Nucleus accumbens (tissue), 56 donors: ENCODE results near the gene VPS18.

ENCODE experiments used
- DNase-seq, 56 donors: peaks; one replicate each; lab custom pipeline; 2025; lab: John Stamatoyannopoulos, UW

Gene VPS18

DNA sequence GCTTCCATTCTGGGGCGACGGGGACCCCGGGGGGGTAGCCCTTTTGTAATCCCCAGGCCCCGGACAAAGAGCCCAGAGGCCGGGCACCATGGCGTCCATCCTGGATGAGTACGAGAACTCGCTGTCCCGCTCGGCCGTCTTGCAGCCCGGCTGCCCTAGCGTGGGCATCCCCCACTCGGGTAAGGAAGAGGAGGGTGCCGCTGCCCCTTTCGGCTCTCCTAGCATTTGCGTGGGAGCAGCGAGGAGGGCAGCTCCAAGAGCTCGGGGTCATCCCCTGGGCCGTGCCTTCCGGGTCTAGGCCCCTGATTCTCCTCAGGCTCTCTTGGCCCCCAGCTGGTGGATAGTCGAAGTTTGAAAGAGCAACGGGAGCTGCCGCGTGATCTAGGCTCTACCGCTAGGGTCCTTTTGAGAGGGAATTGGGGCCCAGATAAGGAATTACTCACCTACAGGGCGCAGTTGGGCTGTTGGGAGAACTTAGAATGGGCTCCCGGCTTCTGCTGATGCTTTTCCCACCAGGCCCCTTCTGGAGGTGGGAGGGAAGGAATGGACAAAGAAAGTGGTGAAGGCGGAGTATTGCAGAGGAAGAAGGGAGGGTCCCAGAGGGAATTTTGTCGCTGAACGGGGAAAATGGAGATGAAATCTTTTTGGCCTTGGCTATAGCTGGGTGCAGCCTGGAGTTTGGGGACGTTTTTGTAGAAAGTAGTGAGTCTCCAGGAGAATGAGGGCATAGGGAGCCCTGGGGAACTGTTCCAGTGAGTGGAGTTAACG, 615 bp downstream of the VPS18 start:
- DNase-seq: peak in 26 of 56 donors; percentile 9 to 70 (median 50)

DNA sequence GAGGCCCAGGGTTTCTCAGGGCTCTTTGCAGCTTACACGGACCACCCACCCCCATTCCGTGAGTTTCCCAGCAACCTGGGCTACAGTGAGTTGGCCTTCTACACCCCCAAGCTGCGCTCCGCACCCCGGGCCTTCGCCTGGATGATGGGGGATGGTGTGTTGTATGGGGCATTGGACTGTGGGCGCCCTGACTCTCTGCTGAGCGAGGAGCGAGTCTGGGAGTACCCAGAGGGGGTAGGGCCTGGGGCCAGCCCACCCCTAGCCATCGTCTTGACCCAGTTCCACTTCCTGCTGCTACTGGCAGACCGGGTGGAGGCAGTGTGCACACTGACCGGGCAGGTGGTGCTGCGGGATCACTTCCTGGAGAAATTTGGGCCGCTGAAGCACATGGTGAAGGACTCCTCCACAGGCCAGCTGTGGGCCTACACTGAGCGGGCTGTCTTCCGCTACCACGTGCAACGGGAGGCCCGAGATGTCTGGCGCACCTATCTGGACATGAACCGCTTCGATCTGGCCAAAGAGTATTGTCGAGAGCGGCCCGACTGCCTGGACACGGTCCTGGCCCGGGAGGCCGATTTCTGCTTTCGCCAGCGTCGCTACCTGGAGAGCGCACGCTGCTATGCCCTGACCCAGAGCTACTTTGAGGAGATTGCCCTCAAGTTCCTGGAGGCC, 5.4 kb downstream of the VPS18 start:
- DNase-seq: no peak

DNA sequence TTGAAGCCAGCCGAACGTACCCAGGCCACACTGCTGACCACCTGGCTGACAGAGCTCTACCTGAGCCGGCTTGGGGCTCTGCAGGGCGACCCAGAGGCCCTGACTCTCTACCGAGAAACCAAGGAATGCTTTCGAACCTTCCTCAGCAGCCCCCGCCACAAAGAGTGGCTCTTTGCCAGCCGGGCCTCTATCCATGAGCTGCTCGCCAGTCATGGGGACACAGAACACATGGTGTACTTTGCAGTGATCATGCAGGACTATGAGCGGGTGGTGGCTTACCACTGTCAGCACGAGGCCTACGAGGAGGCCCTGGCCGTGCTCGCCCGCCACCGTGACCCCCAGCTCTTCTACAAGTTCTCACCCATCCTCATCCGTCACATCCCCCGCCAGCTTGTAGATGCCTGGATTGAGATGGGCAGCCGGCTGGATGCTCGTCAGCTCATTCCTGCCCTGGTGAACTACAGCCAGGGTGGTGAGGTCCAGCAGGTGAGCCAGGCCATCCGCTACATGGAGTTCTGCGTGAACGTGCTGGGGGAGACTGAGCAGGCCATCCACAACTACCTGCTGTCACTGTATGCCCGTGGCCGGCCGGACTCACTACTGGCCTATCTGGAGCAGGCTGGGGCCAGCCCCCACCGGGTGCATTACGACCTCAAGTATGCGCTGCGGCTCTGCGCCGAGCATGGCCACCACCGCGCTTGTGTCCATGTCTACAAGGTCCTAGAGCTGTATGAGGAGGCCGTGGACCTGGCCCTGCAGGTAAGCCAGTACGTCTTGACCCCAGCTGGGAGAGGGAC, 6.2 kb downstream of the VPS18 start:
- no peak for DNase-seq

DNA sequence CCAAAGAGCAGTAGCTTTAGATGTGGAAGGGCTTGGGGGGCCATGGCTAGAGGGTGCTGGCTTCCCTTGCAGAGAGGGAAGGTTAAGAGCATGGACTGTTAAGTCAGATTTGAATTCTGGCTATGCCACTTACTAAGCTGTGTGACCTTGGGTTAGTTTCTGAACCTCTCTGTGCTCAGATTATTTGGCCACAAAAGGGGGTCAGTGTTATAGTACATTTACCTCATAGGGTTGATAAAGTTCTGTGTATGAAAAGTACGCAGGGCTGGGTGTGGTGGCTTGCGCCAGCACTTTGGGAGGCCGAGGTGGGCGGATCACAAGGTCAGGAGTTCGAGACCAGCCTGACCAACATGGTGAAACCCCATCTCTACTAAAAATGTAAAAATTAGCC, 6.8 kb downstream of the VPS18 start:
- DNase-seq: no peak

DNA sequence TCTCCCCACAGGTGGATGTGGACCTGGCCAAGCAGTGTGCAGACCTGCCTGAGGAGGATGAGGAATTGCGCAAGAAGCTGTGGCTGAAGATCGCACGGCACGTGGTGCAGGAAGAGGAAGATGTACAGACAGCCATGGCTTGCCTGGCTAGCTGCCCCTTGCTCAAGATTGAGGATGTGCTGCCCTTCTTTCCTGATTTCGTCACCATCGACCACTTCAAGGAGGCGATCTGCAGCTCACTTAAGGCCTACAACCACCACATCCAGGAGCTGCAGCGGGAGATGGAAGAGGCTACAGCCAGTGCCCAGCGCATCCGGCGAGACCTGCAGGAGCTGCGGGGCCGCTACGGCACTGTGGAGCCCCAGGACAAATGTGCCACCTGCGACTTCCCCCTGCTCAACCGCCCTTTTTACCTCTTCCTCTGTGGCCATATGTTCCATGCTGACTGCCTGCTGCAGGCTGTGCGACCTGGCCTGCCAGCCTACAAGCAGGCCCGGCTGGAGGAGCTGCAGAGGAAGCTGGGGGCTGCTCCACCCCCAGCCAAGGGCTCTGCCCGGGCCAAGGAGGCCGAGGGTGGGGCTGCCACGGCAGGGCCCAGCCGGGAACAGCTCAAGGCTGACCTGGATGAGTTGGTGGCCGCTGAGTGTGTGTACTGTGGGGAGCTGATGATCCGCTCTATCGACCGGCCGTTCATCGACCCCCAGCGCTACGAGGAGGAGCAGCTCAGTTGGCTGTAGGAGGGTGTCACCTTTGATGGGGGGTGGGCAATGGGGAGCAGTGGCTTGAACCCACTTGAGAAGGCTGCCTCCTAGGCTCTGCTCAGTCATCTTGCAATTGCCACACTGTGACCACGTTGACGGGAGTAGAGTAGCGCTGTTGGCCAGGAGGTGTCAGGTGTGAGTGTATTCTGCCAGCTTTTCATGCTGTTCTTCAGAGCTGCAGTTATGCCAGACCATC, 8.6 kb downstream of the VPS18 start:
- DNase-seq: peak in 20 of 56 donors; percentile 2 to 46 (median 16)

DNA sequence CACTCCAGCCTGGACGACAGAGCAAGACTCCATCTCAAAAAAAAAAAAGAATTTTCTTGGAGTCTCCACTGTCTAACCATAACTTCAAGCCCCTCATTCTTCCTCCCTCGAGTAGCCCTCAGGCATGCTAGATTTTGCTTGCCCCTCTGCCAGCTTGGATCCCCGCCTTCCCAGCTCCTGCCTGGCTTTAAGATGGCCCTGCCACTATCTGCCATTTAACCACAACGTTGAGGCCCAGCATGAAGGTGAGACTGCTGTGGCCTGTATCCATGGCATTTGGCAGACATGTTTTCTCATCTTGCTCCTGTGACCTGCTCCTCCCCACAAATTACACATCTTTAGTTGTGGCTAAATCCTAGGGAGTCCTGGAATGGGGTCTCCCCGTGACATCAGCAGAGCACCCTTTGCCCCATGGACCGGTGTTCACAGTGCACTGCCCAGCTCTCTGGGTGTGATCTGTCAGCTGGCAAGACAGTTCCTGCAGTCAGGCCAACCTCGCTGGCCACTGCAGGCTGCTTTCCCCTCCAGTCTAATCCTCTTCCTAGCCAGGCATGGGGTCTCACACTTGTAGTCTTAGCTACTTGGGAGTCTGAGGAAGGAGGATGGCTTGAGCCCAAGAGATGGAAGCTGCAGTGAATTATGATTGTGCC, 10.4 kb downstream of the VPS18 start:
- no peak for DNase-seq

DNA sequence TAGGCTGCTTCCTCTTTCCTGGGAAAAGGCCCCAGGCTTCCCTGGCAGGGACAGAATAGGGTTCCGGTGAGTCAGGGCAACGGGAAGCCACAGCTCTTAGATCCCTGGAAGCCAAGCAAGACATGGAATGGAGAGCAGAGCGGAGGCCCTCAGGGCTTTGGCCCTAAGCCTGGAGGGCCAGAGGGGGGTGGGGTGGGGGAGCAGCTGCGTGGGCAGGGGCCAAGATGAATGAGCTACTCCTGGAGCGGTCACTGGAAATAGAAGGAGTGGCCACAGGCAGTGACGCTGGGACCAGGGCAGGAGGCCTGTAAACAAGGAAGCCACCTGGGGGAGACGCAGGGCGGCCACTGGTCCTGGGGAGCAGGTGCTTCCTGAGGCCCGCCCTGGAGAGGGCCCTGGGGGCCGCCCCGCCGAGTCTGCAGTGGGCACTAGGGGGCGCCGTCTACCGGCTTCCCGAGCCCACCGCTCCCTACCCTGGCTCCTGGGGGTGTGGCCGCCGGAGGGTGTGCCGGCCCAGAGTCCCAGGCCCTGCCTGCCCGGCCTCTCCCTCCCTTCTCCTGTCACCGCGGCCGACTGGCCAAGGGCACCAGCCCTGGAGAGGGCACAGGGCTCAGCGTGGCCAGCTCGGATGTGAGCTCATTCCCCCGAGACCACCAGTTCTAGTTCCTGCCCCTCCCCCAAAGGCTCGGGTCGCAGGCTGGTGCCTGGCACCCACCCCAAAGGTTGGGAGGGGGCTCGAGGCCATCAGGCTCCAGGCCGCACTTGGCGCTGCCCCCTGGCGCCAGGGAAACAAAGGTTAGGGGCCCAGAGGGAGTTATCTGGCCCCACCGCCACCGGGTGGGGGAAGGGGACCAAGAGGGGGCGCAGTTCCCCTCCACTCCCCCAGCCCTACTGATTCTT, 12.1 kb downstream of the VPS18 start:
- DNase-seq: peak in 48 of 56 donors; percentile 12 to 85 (median 54)

DNA sequence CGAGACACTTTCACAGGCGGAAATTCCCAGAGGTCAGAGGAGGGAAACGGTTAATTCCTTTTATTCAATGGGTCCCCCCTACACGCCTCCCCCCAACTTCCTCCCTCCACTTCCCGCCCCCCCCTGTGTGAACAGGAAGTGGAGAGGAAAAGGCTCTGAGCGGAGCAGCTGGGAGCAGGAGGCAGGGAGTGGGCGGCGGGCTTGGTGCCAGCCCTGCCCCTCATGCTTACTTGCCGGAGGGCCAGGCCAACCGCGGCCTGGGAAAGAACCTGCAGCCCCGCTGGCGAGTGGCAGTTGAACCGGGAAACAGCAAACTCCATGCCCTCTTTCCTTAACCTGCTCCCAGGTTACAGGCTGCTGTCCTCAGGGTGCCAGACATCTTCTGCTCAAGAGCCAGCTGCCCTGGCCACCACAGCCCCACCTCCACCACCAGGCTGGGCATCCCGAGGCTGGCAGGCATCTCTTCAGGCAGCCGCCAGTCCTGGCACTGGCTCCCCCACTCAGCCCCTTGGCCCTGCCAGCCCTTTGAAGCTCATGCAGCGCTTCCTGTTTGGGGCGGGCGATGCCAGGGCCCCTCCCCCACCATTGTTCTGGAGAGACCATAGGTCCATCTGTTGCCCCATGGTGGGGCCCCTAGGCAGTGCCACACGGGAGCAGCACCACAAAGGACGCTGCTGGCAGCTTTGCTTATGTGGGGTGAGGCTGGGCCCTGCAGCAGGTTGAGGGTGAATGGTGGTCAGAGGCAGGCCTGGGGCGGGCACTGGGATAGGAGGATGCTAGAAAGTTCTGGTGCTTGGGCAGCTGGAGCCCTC, 12.9 kb downstream of the VPS18 start:
- DNase-seq: peak in 38 of 56 donors; percentile 13 to 67 (median 35)

DNA sequence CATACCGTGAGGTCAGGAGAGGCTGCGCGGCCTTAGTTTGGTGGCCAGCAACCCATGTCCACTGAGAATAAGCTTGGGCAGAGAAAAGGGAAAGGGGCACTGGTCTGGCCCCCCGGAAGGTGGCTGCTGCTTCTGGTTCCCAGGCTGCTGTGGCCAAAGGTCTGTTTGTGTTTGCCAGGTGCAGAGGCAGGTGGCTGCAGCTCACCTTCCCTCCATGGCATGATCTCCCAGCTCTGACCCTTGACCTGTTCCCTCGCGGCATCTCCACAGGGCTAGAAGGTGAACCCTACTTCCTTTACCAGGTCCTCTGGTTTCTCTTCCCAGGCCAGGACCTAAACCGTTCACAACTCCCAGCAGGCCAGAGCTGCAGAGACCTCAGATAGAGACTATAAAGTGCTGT, 13.8 kb downstream of the VPS18 start:
- no peak for DNase-seq

DNA sequence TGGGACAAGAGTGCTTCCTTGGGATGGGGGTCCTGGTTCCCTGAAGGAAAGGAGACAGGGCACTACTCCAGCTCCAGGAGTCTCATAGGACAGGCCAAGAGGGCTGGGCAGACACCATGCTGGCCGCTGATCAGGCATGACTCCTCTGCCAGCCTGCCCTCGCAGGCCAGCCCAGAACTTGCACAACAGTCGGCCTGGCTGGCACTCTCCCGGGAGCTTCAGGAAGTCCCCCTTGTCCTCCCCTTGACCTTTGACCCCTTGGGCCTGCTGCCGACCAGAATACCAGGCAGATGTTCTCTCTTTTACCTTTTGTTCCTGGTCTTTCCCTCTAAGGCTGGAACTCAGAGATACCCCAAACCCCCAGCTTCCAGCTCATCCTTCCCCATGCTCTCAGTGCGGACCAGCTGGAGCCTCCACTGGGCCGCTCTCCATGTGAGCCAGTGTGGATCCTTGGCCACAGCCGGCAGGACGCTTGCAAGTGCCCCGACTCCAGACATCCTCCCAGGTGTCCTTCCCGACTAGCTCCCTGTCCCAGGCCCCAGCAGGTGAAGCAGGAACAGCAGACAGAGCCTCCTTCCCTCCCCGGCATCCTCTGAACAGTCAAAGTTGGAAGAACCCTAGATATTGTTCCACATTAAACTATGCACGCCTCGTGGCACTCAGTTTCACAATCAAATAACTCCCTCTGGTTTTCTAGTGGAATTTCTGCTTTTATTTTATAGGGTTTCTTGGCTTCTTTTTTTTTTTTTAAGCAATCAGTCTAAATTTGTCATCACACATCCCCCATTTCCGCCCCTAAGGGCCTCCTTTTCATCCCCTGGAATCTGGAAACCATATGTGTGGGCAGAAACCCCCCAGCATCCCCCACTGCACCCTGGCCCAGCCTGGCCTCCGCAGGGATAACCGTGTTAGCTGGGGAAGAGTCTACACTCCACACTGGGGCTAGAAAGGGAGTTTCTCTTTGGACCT, 15.7 kb downstream of the VPS18 start:
- peak in 1 of 56 donors; percentile 13 for DNase-seq

DNA sequence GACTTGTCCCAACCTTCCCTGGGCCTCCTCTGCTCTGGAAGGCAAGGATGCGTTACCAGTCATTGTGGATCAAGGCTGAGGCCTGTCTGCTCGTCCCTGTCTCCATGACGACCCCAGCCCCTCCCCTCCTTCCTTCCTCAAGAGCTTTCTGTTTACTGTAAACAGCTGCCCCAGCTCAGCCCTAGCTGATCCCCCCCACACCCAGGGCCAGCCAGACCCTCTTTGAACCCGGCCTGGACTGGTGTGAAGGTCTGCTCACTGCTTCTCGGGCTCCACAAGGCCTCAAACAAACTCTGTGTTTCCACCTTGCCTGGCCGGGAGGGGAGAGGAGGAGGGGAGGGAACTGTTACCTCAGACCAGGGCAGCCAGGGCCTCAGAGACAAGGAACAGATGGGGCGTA, 16.9 kb downstream of the VPS18 start:
- no peak for DNase-seq

DNA sequence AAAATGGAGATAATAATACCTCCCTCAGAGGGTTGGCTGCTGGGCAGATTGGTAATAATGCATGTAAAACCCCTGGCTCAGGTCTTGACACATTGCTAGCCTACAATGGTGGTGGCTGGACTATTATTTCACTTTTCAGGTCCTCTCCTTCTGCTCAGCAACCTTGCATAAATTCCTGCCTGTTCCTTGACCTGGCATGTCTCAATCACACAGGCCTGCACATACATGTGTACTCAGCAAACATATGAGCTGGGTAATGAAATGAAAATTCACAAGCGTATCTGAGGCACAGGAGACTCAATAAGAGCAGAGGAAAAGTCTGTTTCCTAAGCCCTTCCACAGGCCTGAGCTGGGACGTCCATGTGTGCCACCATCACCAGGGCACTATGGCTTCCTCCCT, 17.4 kb downstream of the VPS18 start:
- DNase-seq: no peak

DNA sequence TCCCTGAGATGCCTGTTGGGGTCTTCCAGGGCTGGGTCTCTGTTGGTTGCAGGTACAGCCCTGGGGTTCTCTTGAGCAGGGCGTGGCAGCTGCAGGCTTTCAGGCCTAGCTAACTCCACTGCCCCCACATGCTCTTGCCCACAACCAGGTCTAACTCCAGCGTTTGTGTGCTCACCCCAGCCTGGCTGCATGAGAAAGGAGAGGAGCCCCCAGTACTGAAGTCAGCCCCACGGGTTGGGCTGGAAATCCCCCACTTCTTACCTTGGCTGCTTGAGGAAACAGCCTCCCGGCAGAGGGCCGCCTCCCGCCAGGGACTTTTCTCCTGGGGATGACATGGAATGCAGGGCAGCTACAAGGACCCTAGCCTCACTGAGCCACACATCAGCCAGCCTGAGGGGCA, 18.2 kb downstream of the VPS18 start:
- no peak for DNase-seq

DNA sequence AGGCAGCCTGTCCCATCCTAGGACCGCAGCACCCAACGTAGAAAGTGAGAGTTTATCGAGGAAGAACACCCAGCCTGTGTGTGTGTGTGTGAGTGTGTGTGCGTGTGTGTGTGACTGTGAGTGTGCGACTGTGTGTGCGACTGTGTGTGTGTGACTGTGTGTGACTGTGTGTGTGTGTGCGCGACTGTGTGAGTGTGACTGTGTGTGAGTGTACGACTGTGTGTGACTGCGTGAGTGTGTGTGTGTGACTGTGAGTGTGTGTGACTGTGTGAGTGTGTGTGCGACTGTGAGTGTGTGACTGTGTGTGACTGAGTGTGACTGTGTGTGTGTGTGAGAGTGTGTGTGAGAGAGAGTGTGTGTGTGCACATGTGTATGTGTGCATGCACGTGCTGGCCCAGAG, 19.8 kb downstream of the VPS18 start:
- no peak for DNase-seq

DNA sequence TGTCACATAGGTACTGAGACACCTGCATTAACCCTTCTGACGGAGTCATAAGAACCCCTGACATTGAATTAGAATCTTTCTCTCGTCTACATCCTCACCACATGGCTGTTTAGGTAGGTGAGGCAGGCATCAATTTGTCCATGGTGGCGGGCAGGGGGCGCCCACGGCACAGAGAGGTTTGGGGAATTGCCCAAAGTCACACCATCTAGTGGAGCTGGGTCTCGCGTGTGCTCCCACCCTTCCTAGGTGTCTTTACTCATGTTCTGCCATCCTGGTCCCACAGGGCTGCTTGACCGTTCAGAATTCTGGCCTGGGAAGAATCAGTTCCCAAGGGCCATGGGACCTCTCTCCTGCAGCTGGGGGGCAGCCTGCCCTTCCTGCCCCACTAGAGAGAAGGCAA, 20.2 kb downstream of the VPS18 start:
- DNase-seq: no peak

DNA sequence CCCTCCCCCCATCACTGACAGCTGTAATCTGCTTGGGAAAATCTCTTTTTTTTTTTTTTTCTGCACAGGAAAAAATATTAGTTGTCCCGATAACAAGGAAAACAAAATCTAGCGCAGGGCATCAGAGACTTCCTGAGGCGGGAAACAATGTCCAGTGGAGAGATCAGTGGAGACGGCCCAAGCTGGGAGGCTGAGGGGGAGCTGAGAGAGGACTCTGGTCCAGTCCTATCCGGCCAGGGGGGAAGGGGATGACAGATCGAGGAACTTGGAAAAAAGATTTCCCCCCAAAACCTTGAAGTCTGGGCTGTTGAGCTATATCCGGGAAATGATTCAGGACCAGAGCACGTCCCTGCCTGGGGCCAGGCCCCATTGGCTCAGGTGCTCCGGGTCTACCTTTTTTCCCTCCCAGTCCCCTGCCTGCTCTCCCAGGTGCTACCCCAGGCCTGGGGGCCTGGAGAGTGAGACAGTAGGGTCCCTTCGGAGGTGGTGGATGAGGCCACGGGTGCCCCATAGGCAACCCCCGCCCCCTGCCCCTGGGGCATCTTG, 20.9 kb downstream of the VPS18 start:
- no peak for DNase-seq
